NCI-H510A treated with DMSO at 0.1 percent for 48 hours (cell line): ENCODE measurements around the gene LTA4H.
A peak's percentile ranks its signal among the peaks of the same experiment; 100 is the strongest.

ENCODE experiments used
- DNase-seq: peaks from one replicate; lab custom pipeline; 2025; lab: John Stamatoyannopoulos, UW

LTA4H gene

GRCh38 chr12:96057986-96058553, 22.7 kb upstream of the LTA4H start:
- DNase-seq, result no peak

GRCh38 chr12:96056646-96057455, 21.5 kb upstream of the LTA4H start:
- no peak for DNase-seq

GRCh38 chr12:96054244-96054610, 18.8 kb upstream of the LTA4H start:
- DNase-seq, result no peak

GRCh38 chr12:96053476-96054243, 18.3 kb upstream of the LTA4H start:
- no peak for DNase-seq

GRCh38 chr12:96051756-96052485, 16.5 kb upstream of the LTA4H start:
- no peak for DNase-seq

GRCh38 chr12:96050139-96050538, 14.8 kb upstream of the LTA4H start:
- DNase-seq, result no peak

- DNase-seq, result no peak
These were observed 13.7 kb upstream of the LTA4H start for GRCh38 chr12:96049101-96049500.

GRCh38 chr12:96048393-96048969, 13.1 kb upstream of the LTA4H start:
- DNase-seq, result peak; percentile 36

- peak; percentile 80 for DNase-seq
These were observed 12.1 kb upstream of the LTA4H start for GRCh38 chr12:96047229-96048211.

- DNase-seq, result no peak
These were observed 11.3 kb upstream of the LTA4H start for GRCh38 chr12:96046543-96047228.

GRCh38 chr12:96045566-96045965, 10.2 kb upstream of the LTA4H start:
- no peak for DNase-seq

GRCh38 chr12:96044943-96045290, 9.5 kb upstream of the LTA4H start:
- DNase-seq, result no peak

- DNase-seq, result no peak
These were observed 8.9 kb upstream of the LTA4H start for GRCh38 chr12:96044017-96044942.

GRCh38 chr12:96041181-96041580, 5.8 kb upstream of the LTA4H start:
- DNase-seq, result no peak

- DNase-seq, result no peak
These were observed 5.1 kb upstream of the LTA4H start for GRCh38 chr12:96040305-96041133.

GRCh38 chr12:96039516-96039915, 4.1 kb upstream of the LTA4H start:
- DNase-seq, result no peak

GRCh38 chr12:96036765-96037455, 1.5 kb upstream of the LTA4H start:
- DNase-seq, result no peak
